ENCODE measurements around the gene SULT2B1. TPM values are rescaled to one million over a fixed set of nuclear protein-coding genes. Genes with fewer than 3 reads are reported as not detected.

The SULT2B1 gene
- total RNA-seq, 1 donor from 2014 or later, result not detected

GRCh38 chr19:48603449-48603848, 51.5 kb downstream of the SULT2B1 start:
- DNase-seq, result no peak

- DNase-seq, result no peak
Measured at GRCh38 chr19:48603850-48604249, 51.9 kb downstream of the SULT2B1 start.

DNA sequence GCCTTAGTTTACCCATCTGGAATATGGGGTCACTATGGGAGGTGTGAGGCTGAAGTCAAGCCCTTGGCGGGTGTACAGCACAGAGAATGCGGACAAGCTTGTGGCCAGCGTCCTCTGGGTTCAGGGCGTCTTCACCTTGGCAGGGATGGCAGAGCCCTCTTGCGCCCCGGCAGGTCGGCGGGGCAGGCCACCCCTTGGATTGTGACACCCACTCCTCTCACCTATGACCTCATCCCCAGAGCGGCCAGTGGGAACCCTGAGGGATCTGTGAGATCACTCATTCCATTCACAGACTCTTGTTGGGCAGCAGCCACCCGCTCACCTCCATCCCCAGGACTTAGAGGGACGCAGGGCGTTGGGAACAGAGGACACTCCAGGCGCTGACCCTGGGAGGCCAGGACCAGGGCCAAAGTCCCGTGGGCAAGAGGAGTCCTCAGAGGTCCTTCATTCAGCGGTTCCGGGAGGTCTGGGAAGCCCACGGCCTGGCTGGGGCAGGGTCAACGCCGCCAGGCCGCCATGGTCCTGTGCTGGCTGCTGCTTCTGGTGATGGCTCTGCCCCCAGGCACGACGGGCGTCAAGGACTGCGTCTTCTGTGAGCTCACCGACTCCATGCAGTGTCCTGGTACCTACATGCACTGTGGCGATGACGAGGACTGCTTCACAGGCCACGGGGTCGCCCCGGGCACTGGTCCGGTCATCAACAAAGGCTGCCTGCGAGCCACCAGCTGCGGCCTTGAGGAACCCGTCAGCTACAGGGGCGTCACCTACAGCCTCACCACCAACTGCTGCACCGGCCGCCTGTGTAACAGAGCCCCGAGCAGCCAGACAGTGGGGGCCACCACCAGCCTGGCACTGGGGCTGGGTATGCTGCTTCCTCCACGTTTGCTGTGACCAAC, 54.7 kb downstream of the SULT2B1 start, which contains the start of gene SPACA4:
SPACA4 (plus strand) TSS at position 280 of the 896 bp plus-strand sequence; CDS start at position 517, 237 bp downstream.
- no peak for DNase-seq

DNA sequence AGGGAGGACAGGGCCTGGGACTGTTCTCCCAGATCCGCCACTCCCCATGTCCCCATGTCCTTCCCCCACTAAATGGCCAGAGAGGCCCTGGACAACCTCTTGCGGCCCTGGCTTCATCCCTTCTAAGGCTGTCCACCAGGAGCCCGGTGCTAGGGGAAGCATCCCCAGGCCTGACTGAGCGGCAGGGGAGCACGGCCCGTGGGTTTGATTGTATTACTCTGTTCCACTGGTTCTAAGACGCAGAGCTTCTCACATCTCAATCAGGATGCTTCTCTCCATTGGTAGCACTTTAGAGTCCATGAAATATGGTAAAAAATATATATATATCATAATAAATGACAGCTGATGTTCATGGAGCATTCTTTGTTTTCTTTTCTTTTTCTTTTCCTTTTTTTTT, 55.4 kb downstream of the SULT2B1 start:
- DNase-seq, result no peak

GRCh38 chr19:48608798-48609263, 56.9 kb downstream of the SULT2B1 start:
- DNase-seq, result peak; percentile 65

- no peak for DNase-seq
Measured at GRCh38 chr19:48609571-48610108, 57.7 kb downstream of the SULT2B1 start.

DNA sequence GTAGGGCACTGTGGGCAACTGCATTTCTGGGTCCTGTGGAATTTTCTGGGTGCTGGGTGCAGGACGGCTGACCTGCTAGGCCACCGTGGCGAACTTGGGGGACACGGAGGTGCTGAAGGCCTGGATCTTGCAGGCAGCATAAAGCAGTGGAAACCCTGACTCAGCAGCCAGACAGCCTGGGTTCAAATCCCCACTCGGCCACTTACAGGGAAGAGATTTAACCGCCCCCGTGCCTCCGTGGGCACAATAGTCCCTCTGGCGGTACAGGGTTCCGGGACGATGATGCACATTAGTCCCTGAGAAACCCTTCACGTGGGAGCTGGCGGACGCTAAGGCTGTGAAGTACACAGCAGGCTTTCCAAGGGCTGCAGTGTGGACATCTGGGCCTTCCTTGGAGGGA, 59.9 kb downstream of the SULT2B1 start:
- no peak for DNase-seq

DNA sequence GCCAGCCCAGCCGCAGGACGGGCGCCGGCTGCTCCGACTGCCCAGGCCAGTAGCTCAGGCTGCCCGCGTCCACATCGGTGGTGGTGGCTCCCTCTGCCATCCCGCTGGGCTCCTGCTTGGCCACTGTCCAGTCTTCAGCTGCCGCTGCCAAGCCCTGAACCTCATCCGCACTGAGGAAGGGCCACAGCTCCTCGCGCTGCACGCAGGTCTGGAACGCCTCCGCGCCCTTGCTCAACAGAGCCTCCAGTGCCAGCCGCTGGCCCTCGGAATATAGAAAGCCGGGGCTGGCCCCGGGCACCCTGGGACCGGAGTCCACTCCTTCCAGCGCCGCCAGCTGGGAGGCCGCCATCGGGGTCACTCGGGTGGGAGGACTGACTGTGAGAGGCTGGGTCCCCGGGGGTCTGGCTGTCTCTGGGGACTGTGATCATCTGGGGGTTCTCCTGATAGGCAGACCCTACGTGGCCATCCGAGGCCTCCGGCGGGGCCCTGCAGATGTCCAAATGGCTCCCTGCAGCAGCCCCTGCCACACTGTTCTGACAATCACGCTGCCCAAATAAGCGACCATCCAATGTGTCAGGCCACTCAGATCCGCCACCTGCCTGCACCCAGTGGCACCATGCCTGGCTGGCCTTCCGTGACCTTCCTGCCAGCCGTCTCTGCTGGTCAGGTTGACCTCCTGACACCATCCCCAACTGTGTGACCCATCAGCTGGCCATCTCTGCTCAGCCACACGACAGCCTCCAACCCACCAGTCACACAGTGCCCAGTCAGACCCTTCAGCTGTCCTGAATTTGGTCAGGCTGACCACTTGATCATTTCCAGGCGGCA, 61.3 kb downstream of the SULT2B1 start:
- DNase-seq, result no peak

DNA sequence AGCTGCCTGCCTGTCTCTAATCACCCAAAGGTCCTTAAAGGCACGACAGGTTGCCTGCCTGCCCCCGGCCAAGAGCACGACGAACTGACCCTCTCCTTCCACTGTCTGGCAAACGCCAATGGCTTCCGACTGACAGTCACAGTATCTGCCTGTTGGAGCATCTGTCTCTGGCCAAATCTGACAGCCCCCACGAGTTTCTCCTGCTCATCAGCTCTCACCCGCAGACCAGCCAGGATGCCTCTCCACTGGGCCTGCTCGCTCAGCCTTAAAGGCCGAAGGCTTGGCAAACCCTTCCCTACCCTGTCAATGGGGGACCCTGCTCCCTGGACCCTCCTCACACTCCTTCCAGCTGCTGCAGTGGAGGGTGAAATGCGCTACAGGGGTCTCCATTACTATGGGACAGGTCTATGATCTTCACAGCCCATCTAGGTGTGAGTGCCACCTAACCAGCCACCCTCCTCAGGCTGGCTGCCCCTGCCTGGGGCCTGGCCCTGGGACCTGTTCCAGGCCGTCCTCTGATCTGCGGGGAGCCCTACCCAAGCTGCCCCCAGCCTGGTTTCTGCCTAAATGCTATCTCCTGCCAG, 62.0 kb downstream of the SULT2B1 start:
- no peak for DNase-seq

GRCh38 chr19:48614436-48615230, 62.7 kb downstream of the SULT2B1 start, which contains the start of gene FAM83E:
FAM83E (minus strand) TSS chr19:48615076; CDS start chr19:48613372, 1,704 bp downstream.
- DNase-seq, result no peak

GRCh38 chr19:48615231-48616040, 63.5 kb downstream of the SULT2B1 start:
- DNase-seq, result no peak

GRCh38 chr19:48616041-48616436, 64.1 kb downstream of the SULT2B1 start:
- no peak for DNase-seq

- no peak for DNase-seq
Measured at GRCh38 chr19:48616491-48617056, 64.6 kb downstream of the SULT2B1 start.

DNA sequence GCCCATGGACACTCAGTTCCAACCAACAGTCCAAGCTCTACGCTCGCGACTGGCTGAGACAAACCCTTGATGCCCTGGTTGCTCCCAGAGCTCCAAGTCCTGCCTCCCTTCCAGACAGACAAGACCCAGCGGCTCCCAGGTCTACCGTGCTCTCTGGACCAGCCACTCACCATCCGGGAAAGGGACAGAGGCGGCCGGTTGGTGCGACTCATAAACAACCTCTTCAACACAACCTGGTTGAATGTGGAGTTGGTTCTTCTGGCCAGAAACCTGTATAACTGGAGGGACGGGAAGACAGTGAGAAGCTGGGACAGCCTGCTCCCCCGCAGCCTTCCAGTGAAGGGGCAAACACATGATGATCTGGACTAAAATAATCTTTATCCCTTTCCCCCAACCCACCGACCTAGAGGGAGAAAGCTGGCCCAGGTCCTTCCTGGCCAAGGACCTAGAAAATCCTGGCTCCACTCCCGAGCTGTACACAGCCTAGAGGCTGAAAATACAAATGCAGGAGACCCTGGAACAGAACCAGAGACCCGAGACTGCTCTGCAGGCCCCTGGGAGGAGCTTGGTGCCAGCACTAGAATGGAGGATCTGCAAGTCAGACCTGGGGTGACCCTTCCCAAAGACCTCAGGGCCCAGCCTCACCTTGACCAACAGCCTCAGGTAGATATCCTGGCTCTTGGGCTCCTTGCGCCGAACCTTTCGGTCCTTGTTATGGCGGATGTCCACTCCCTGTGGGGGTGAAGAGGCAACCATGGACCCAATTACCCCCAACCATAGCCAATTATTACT, 65.4 kb downstream of the SULT2B1 start:
- no peak for DNase-seq

DNA sequence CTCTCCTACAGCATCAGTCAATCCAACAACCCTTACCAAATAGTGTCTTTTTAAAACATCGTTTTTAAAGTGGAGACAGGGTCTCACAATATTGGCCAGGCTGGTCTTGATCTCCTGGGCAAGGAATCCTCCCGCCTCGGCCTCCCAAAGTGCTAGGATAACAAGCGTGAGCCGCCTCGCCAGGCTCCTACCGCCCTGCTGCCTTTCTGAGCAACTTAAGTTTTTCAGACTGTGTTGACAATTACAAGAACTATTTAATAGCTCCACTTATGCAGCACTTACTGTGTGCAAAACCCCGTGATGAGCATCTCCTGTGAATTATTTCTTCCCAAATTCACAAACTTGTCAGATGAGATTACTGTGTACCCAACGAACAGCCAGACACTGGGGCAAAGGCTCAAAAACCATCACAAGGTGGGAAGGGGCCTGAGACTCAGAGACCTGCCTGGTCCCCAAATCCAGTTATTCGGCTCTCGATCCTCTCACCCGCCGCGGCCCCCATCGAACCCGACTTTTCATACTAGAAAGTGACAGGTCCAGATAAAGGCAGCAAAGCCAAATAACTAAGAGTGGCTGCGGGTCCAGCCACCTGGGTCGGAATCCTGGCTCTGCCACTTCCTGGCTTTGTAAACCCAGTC, 66.4 kb downstream of the SULT2B1 start:
- no peak for DNase-seq

DNA sequence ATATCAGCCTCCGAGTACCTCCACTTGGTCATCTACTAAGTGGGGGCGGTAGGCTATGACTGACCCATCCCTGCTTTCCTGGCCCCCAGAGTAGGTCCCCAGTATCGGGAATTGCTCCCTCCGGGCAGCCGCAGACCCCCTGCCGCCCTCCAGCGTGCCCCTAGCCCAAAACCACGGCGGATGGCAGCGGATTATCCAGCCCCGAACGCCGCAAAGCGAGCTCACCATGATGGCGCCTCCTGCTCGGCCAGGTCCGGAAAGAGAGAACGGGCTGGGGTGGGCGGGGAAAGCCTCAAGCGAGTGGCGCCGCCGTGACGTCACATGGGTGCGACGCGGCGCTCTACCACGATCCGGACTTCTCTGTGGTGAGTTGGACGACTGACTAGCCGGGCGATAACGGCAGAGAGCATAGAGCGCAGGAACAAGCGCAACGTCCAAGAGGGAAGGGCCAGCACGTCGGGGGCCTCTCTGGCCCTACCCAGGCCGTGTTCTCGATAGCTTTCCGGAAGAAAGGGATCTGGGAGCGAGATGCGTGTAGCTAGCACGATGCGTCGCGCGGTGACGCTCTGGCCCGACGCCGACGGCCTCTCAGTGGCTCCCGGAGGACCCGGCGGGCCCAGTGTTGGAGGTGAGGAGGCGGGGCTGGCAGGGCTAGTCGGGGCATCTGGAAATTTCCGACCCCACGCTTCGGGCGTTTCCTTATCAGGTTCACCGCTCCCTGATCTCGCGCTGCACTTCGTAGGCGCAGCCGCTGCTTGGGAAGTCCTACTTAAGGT, 67.1 kb downstream of the SULT2B1 start, which contains the start of the genes RPL18 and SPHK2:
RPL18 (minus strand) TSS at position 263 of the 776 bp plus-strand sequence; CDS start at position 228, 35 bp downstream.
SPHK2 (plus strand) TSS at position 591 of the 776 bp plus-strand sequence. CDS start 1,009 bp downstream, outside the sequence.
- DNase-seq, result peak; percentile 100

DNA sequence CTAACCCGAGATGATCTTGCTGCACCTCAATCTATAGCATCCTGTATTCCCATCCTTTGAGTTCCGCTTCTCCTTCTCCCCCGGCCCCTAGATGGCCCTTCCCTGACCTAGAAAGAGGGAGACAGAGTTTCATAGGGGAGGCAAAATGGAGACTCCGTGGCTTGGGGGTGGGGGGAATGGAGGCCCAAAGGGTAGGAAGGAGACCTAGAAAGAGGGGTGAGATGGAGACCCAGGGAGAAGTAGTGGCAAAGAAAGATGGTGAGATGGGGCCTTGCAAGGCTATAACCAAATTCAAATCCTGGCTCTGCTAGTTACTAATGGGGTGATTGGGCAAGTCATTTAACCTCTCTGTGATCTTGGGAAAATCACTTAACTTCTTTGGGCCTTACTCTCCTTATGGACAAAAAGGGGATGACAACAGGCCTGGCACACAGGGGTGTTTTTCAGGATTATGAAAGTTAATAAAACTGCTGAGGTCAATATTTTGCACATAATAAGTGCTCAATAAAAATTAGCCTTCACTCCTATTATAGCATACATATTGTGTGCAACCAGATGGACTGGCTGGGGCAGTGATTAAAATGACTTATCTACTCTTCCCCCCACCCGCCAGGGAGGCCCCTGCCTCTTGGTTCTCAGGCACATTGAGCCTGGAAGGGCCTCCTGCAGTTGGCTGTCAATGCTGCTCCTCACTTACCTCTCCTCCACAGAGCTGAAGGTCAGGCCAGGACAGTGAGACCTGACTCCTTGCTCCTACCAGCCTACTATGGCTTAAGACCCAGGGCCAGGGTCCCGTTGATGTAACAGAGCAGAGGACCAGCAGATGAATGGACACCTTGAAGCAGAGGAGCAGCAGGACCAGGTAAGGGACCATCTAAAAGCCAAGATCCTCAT, 68.0 kb downstream of the SULT2B1 start:
- DNase-seq, result no peak
